Dermis microvascular lymphatic vessel endothelial cell (primary cell): ENCODE measurements around the gene TUBGCP2. TPM values are rescaled to one million over a fixed set of nuclear protein-coding genes. Genes with fewer than 3 reads are reported as not detected.
A peak's percentile ranks its signal among the peaks of the same experiment; 100 is the strongest.

Source experiments
- DNase-seq, 2 donors: peaks; one replicate each; pipeline versions ENCODE4 v3.0.0 to v3.0.0-alpha.2; 2010; ENCODE audit warnings: low read depth in 2 of 2
- total RNA-seq: library from RNA; depleted of rRNA; stranded (reverse); fragments of >200 nt; gene quantifications from 2 replicates; pipeline ENCODE4 v1.2.1, GENCODE V29; 2014

TUBGCP2 gene
- total RNA-seq, 1 donor from 2014 or later: 29.5 TPM

- no peak for DNase-seq
These were observed 33.3 kb upstream of the TUBGCP2 start for GRCh38 chr10:133341983-133342382.

DNA sequence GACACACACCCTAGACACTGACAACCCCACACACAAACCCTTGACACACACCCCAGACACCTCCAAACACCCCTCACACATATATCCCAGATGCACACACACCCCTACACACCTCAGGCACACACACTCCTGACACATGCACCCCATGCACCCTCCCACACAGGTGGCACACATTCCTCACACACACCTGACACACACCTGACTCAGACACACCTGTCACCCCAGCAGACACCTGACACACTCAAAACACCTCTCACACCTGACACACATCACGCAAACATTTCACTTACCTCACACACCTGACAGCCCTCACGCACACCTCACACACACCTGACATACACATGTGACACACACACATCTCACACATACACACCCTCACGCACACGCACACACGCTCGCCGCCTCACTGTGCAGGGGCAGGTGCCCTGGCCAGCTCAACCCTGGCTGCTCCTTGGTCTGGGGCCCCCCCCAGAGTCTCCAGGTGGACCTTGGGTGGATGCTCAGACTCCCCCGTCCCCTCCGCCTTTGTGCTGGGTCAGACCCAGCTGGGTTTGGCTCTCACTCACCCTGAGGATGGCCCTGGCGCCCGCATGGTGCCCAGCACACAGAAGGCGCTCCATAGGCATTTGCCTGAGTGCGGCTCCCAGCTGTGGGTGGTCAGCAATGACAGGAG lies 31.2 kb upstream of the TUBGCP2 start:
- DNase-seq: no peak

- DNase-seq: no peak
These were observed 29.7 kb upstream of the TUBGCP2 start for GRCh38 chr10:133338080-133339071.

DNA sequence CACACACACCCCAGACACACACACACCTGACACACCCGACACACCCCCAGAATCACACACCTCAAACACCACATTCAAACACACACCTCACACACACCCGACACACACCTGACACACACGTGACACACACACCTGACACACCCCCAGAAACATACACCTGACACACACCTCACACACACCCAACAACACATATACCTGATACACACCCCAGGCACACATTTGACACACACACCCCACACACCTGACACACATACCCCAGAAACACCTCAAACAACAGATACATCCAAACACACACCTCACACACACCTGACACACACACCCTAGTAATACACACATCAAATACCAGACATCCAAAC lies 28.7 kb upstream of the TUBGCP2 start:
- DNase-seq: no peak

GRCh38 chr10:133336577-133337369 lies 28.1 kb upstream of the TUBGCP2 start, which contains the start of gene CALY:
Gene CALY, minus strand, starts transcription at chr10:133336896. Its CDS starts 7,907 bp downstream, at chr10:133328989.
- DNase-seq: no peak

GRCh38 chr10:133336118-133336576 lies 27.5 kb upstream of the TUBGCP2 start:
- DNase-seq: no peak

DNA sequence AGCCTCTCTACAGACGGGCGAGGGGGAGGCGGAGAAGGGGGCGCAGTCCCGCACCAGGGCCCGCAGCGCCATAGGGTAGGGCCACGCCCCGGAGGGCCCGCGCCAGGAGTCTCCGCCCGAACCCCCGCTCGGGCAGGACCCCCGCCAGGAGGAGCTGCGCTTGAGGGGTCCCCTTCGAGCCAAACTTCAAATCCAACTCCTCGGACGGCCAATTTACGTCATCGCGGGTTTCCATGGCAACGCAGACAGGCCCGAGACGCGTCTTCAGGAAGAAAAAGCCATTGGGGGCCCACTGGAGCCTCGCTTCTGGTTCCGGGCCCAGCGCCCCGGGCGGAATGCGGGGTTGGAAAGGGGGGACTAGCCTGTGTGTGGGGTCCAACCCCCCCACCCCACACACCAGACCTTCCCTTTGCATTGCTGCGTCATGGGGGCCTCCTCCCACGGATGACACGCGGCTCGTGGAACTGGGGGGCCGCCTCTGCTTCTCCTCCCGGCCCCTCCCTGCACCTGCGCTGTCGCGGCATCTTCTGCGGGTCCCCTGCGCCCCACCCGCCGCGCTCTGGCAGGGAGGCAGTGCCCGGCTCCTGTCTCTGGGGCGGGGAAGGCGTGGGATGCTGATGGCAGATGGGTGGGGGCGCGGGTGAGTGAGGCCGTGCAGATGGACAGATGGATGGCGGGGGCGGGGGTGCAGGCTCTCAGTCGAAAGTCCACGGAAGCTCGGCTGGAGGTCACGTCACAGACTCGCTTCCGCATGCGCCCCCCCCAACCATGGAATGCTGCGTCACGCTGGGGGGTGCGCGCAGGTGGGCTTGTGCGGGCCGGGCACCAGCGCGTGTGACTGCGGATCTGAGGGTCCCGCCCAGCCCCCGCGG lies 26.8 kb upstream of the TUBGCP2 start:
- peak in 1 of 2 donors; percentile 28 for DNase-seq

GRCh38 chr10:133334503-133335245 lies 26.0 kb upstream of the TUBGCP2 start:
- no peak for DNase-seq

- DNase-seq: no peak
These were observed 24.4 kb upstream of the TUBGCP2 start for GRCh38 chr10:133332936-133333699.

GRCh38 chr10:133329491-133330202 lies 21.0 kb upstream of the TUBGCP2 start:
- peak; percentile 56 to 79 for DNase-seq

DNA sequence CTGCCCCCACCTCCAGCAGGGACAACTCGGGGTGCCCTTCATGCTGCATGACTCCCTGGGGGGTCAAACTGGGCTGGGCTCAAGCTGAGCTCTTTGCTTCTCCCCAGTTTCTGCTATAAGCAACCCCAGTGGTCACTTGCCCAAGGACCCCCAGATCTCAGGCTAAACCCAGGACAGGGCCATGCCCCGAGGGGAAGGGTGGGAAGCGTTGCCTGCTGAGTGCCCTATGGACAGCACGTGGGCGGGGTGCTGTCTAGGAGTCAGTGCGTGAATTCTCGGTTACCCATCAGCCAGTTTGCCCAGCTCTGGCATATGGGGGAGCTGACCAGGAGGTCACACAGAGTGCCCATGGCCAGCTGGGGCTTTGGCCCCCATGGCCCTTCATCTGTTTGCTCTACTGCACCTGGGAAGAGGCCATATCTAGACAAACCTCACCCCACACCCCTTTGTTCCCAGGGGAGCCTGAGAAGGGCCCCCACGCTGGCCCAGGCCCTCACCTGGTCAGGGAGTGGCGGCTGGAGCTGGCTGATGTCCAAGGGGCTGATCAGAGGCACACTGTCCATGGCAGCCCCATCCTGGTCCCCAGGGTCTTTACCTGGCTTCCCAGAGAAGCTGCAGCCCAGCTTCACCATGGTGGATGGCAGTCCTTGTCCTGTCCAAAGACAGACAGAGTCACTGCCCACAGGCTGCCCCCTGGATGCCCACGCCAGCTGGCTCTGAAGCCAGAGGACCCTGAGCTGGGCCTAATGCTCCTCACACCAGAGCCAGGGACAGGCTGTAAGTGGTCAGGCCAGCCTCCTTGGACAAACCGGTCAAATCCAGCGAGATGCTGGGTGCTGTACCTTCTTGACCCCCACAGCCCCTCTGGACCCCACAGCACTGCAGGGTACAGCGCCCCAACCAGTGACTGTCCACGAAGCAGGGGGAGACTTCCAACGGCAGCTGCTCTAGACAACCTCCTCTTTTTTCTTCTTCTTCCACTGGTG lies 20.0 kb upstream of the TUBGCP2 start:
- DNase-seq: no peak

- no peak for DNase-seq
These were observed 19.1 kb upstream of the TUBGCP2 start for GRCh38 chr10:133327651-133328357.

GRCh38 chr10:133326745-133327650 lies 18.3 kb upstream of the TUBGCP2 start:
- no peak for DNase-seq

GRCh38 chr10:133326223-133326551 lies 17.5 kb upstream of the TUBGCP2 start:
- no peak for DNase-seq

GRCh38 chr10:133325440-133326222 lies 17.0 kb upstream of the TUBGCP2 start:
- no peak for DNase-seq
